BLaER1 treated with 17β-estradiol and CSF1 and Interleukin-3, amounts not matched to agents 10 nM and 100 nM (cell line): ENCODE data around the gene DPM3.

Experiments used
- H3K27ac ChIP-seq, 11 experiments: shearing (Covaris generic); formaldehyde crosslinking; 2 replicates each; pipeline ENCODE4 v1.8.1; 2022
- H3K27me3 ChIP-seq, 11 experiments: shearing (Covaris generic); formaldehyde crosslinking; 2 replicates each; pipeline ENCODE4 v1.8.1; 2022
- H3K36me3 ChIP-seq, 11 experiments: shearing (Covaris generic); formaldehyde crosslinking; 2 replicates each; pipeline ENCODE4 v1.8.1; 2022
- H3K4me1 ChIP-seq, 10 experiments: shearing (Covaris generic); formaldehyde crosslinking; 2 replicates each; pipeline ENCODE4 v1.8.1; 2022
- H3K4me2 ChIP-seq, 11 experiments: shearing (Covaris generic); formaldehyde crosslinking; 2 replicates each; pipeline ENCODE4 v1.8.1; 2022
- H3K4me3 ChIP-seq, 10 experiments: shearing (Covaris generic); formaldehyde crosslinking; 2 replicates each; pipeline ENCODE4 v1.8.1; 2022
- H3K9ac ChIP-seq, 11 experiments: shearing (Covaris generic); formaldehyde crosslinking; 2 replicates each; pipeline ENCODE4 v1.8.1; 2022
- H3K9me3 ChIP-seq, 11 experiments: shearing (Covaris generic); formaldehyde crosslinking; replicated peaks in 1 of 11; 2 replicates each; pipeline ENCODE4 v1.8.1; 2022
- H4K20me1 ChIP-seq, 11 experiments: shearing (Covaris generic); formaldehyde crosslinking; 2 replicates each; pipeline ENCODE4 v1.8.1; 2022
- Cebpa-rat ChIP-seq, 11 experiments: shearing (Covaris generic); IDR thresholded peaks; 2 replicates each; pipeline ENCODE4 v1.8.1; 2022

DPM3 gene

DNA sequence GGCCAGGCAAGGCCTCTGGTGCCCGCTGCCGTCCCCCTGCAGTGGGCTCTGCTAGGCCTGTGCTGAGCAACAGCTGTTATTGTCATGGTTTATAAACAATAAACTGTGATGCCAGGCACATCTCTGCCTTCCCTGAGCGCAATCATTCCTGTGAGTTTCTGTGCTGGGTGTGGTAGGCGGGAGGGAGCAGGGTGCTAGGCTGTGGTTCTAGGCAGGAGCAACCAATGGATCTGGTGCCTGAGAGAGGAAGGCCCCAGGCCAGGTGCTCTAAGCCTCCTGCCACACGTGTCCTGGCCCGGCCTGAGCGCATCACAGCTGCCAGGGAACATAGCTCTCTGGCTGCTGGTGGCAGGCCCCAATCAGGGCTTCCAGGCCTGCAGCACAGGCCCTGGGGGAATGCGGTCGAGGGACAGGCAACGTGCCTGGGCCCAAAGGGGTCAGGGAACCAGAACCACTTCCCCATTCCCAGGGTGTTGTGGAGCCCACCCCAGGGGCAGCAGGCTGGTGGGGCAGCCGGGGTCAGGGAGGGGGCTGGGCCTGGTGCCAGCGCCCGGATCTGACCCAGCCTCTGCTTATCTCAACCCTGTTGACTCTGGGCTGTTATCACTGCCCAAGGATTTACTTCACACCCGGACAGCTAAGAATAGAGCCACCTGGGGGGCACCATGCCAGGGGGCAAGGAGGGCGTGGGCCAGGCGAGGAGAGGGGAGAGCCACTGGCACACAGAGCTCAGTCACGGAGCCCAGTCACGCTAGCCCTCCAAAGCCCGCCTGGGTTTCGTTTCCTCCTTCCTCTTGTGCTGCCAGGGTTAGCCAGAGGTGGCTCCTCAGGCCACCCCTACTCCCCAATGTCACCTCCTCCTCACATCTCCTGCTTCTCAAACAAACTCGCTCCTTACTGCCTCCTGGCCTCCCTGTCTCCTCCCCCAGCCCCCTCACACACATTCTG lies 44.8 kb upstream of the DPM3 start:
- H3K9ac ChIP-seq = peak overlapping the region; percentile 65 to 79 (median 74)
- peaks cover 10 to 39% (median 27%) of the 10 kb centered on the region in 11 experiments; a peak in 21 of 22 replicates for H3K36me3 ChIP-seq
- peaks cover 0 to 6% (median 0%) of the 10 kb centered on the region in 11 experiments; a peak in 2 of 22 replicates for H4K20me1 ChIP-seq
- H3K9me3 ChIP-seq = no peaks in the 10 kb centered on the region
- peak overlapping the region; percentile 77 to 97 (median 90) for H3K4me2 ChIP-seq
- H3K4me1 ChIP-seq = peaks cover 40 to 69% (median 57%) of the 10 kb centered on the region in 10 experiments
- peak overlapping the region; percentile 69 to 88 (median 81) for H3K27ac ChIP-seq
- no peak for TF ChIP-seq Cebpa-rat (IDR thresholded peaks at IDR 0.05)
- H3K4me3 ChIP-seq = peak overlapping the region in 7 of 10 experiments; percentile 4 to 45 (median 18); a peak in 8 of 20 replicates
- H3K27me3 ChIP-seq = no peaks in the 10 kb centered on the region

- H3K4me3 ChIP-seq = peak overlapping the region in 7 of 10 experiments; percentile 3 to 24 (median 18); a peak in 7 of 20 replicates
- H3K4me1 ChIP-seq = peaks cover 42 to 70% (median 58%) of the 10 kb centered on the region in 10 experiments
- H3K27me3 ChIP-seq = no peaks in the 10 kb centered on the region
- no peak for TF ChIP-seq Cebpa-rat (IDR thresholded peaks at IDR 0.05)
- H4K20me1 ChIP-seq = peaks cover 0 to 6% (median 0%) of the 10 kb centered on the region in 11 experiments; a peak in 2 of 22 replicates
- peak overlapping the region; percentile 65 to 79 (median 74); a peak in 21 of 22 replicates for H3K9ac ChIP-seq
- peak overlapping the region; percentile 77 to 97 (median 90) for H3K4me2 ChIP-seq
- peaks cover 17 to 47% (median 35%) of the 10 kb centered on the region in 11 experiments for H3K36me3 ChIP-seq
- H3K27ac ChIP-seq = peak overlapping the region; percentile 69 to 88 (median 81); a peak in 21 of 22 replicates
- no peaks in the 10 kb centered on the region for H3K9me3 ChIP-seq
Measured at GRCh38 chr1:155184351-155184811, 44.0 kb upstream of the DPM3 start.

GRCh38 chr1:155183775-155184221 lies 43.5 kb upstream of the DPM3 start:
- Histone ChIP-seq H3K27ac (peak overlapping the region in 10 of 11 experiments; percentile 69 to 88 (median 82); a peak in 21 of 22 replicates), H3K9ac (peak overlapping the region; percentile 65 to 79 (median 74); a peak in 18 of 22 replicates), H3K4me3 (peak overlapping the region in 4 of 10 experiments; percentile 3 to 24 (median 19); a peak in 4 of 20 replicates), H3K36me3 (peaks cover 23 to 53% (median 41%) of the 10 kb centered on the region in 11 experiments), H3K4me2 (peak overlapping the region; percentile 77 to 97 (median 90)), H3K4me1 (peaks cover 48 to 76% (median 64%) of the 10 kb centered on the region in 10 experiments), H4K20me1 (peaks cover 0 to 6% (median 0%) of the 10 kb centered on the region in 11 experiments; a peak in 2 of 22 replicates), H3K9me3 (no peaks in the 10 kb centered on the region), H3K27me3 (no peaks in the 10 kb centered on the region)
- TF ChIP-seq Cebpa-rat (IDR thresholded peaks at IDR 0.05) = no peak

DNA sequence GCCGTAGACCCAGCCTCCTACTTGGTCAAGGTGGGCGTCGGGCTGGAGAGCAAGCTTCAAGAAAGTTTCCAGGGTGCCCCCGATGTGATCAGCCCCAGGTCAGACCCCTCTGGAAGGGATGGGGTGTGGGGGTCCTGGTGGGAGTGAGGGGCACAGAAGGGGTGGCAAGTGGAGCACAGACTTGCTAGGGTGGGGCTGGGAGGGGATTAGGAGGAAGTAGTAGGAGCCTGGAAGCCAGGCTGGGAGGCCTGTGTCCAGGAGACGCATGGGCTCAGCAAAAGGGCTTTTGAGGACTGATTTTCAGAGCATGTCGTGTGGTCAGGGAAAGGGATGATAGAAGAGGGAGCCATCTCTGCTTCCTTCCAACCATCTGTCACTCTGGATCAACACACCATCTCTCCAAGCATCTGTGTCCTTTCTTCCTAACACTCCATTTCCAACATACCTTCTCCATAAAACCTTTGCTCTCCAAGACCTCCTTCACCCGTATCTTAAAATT lies 41.8 kb upstream of the DPM3 start:
- H3K4me2 ChIP-seq = peak overlapping the region in 1 of 11 experiments; percentile 21; a peak in 1 of 22 replicates
- H3K4me3 ChIP-seq = no peak overlapping the region
- no peaks in the 10 kb centered on the region for H3K27me3 ChIP-seq
- H3K9me3 ChIP-seq = no peaks in the 10 kb centered on the region
- H3K36me3 ChIP-seq = peaks cover 37 to 70% (median 56%) of the 10 kb centered on the region in 11 experiments
- H3K27ac ChIP-seq = no peak overlapping the region
- H3K9ac ChIP-seq = no peak overlapping the region
- H3K4me1 ChIP-seq = peaks cover 47 to 82% (median 65%) of the 10 kb centered on the region in 10 experiments
- no peak for TF ChIP-seq Cebpa-rat (IDR thresholded peaks at IDR 0.05)
- H4K20me1 ChIP-seq = peaks cover 0 to 6% (median 0%) of the 10 kb centered on the region in 11 experiments; a peak in 2 of 22 replicates

DNA sequence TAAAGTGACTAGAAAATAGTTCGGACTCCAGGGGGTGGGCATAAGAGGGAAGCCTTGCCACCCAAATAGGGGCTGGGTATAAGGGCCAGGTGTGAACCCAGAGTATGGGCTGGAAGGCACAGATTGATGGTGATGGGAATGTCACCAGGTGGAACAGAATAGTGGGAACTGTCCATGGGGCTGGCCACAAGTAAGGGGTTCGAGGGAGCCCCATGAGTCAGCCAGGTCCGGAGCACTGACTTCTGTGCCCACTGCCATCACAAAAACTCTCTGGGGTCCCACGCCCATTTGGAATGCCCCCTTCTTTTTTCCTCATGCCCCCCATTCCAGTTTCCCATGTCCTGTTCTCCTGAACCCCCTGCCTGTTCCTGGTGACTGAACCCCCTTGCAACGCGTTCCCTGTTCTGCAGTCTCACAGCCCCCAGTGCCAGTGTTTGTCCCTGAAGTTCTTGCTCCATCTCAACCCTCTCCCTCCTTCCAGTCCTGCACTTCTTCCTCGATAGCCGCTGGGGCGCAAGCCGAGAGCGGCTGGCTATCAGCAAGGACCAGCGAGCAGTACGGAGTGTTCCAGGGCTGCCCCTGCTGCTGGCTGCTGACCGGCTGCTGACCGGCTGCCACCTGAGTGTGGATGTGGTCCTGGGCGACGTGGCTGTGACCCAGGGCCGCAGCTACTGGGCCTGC lies 41.2 kb upstream of the DPM3 start:
- Histone ChIP-seq H3K4me2 (no peak overlapping the region; a peak in 1 of 22 replicates), H3K27ac (no peak overlapping the region), H3K9ac (no peak overlapping the region), H3K4me1 (peaks cover 47 to 82% (median 65%) of the 10 kb centered on the region in 10 experiments), H3K4me3 (no peak overlapping the region), H3K9me3 (no peaks in the 10 kb centered on the region), H4K20me1 (peaks cover 0 to 6% (median 0%) of the 10 kb centered on the region in 11 experiments; a peak in 2 of 22 replicates), H3K27me3 (no peaks in the 10 kb centered on the region), H3K36me3 (peaks cover 40 to 75% (median 60%) of the 10 kb centered on the region in 11 experiments)
- TF ChIP-seq Cebpa-rat (IDR thresholded peaks at IDR 0.05) = no peak

DNA sequence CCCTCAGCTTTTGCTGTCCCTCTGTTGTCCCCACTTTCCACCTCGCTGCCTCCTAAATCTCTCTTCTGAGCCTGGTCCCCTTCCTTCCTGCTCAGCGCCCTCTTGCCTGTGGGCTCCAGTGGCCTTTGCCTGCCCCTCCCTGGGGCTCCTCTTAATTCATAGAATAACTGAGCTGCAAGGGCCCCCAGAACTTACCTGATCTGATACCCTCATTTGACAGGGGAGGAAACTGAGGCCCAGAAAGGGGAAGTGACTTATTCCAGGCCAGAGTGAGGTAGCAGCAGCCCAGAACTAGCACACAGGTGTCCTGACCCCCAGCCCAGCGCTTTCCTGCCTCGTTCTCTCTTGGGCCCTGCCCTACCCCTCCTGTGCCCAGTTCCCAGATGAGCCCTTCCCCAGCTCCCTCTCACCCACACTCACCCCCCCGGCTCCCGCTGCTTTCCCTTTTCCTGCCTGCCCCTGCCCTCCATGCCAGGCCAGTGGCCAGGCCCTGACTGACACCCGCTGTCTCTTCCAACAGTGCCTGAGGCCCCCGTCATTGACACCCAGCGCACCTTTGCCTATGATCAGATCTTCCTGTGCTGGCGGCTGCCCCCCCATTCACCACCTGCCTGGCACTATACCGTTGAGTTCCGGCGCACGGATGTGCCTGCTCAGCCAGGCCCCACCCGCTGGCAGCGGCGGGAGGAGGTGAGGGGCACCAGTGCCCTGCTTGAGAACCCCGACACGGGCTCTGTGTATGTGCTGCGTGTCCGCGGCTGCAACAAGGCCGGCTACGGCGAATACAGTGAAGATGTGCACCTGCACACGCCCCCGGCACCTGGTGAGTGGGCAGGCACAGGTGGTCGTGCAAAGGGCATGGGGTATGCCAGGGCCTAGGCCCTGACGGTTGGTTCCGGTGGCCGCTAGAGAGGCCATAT lies 39.0 kb upstream of the DPM3 start:
- Histone ChIP-seq H3K4me2 (peak overlapping the region in 9 of 11 experiments; percentile 9 to 62 (median 44); a peak in 12 of 22 replicates), H3K27me3 (no peaks in the 10 kb centered on the region), H3K9ac (peak overlapping the region in 8 of 11 experiments; percentile 14 to 52 (median 26); a peak in 9 of 22 replicates), H3K36me3 (peaks cover 40 to 74% (median 60%) of the 10 kb centered on the region in 11 experiments), H3K4me1 (peaks cover 45 to 79% (median 63%) of the 10 kb centered on the region in 10 experiments), H4K20me1 (peaks cover 0 to 8% (median 0%) of the 10 kb centered on the region in 11 experiments; a peak in 2 of 22 replicates), H3K9me3 (no peaks in the 10 kb centered on the region), H3K27ac (peak overlapping the region in 8 of 11 experiments; percentile 8 to 55 (median 26); a peak in 9 of 22 replicates), H3K4me3 (no peak overlapping the region)
- TF ChIP-seq Cebpa-rat (IDR thresholded peaks at IDR 0.05) = 0 out of 22 replicates have a peak, but pooled peaks of 1 of the 11 experiments have one; percentile 7

DNA sequence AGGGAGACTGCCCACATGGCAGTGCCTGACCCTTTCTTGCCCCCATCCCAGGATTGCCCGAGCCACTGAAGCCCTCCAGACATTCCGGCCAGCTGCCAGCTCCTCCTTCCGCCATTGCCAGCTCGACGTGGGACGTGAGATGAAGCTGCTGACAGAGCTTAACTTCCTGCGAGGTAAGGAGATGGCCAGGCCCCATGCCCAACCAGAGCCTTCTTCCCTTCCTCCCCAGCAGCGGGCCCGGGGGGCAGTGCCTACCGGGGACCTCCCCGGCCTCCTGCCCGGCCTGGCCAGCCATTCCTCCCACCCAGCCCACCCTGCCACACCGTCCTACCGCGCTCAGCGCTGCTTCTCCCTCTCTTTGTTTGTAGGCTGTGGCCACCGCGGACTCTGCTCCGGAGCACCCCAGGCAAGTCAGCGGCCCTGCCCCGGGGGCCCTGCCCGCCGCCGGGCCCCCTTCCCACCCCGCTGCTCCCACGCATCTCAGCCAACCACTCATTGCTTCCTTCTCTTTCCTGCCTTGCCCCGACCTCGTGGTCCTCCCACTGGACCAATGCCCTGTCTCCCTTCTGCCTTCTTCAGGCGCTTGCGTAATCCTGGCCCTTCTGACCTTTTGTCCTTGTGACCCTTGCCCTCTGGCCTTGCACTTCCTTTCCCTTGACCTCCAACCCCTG lies 38.2 kb upstream of the DPM3 start:
- peak overlapping the region in 9 of 11 experiments; percentile 9 to 90 (median 44); a peak in 12 of 22 replicates for H3K4me2 ChIP-seq
- peaks cover 39 to 66% (median 54%) of the 10 kb centered on the region in 11 experiments for H3K36me3 ChIP-seq
- H3K9ac ChIP-seq = peak overlapping the region in 8 of 11 experiments; percentile 15 to 52 (median 28); a peak in 10 of 22 replicates
- peak overlapping the region in 6 of 11 experiments; percentile 14 to 55 (median 38); a peak in 8 of 22 replicates for H3K27ac ChIP-seq
- peak in 3 of 11 experiments; percentile 20 to 36 (median 21); a peak in 1 of 22 replicates for TF ChIP-seq Cebpa-rat (IDR thresholded peaks at IDR 0.05)
- H3K9me3 ChIP-seq = no peaks in the 10 kb centered on the region
- no peak overlapping the region for H3K4me3 ChIP-seq
- H3K27me3 ChIP-seq = no peaks in the 10 kb centered on the region
- H3K4me1 ChIP-seq = peaks cover 39 to 77% (median 60%) of the 10 kb centered on the region in 10 experiments
- peaks cover 0 to 8% (median 0%) of the 10 kb centered on the region in 11 experiments; a peak in 2 of 22 replicates for H4K20me1 ChIP-seq
